GM12892 (cell line): ENCODE results near the gene SCART1.

Experiments used
- POLR2A ChIP-seq: IDR thresholded peaks from 2 replicates; pipeline ENCODE4 v1.6.1; 2011; ENCODE audit warnings: low read depth, low read length, control low read depth
- POLR2AphosphoS5 ChIP-seq: IDR thresholded peaks from 2 replicates; pipeline ENCODE4 v1.6.1; 2011; ENCODE audit warnings: low read depth, low read length, control low read depth
- TAF1 ChIP-seq: IDR thresholded peaks from 2 replicates; pipeline ENCODE4 v1.6.1; 2011; ENCODE audit warnings: low read depth, mild to moderate bottlenecking, control low read depth, low read length, borderline replicate concordance

DNA sequence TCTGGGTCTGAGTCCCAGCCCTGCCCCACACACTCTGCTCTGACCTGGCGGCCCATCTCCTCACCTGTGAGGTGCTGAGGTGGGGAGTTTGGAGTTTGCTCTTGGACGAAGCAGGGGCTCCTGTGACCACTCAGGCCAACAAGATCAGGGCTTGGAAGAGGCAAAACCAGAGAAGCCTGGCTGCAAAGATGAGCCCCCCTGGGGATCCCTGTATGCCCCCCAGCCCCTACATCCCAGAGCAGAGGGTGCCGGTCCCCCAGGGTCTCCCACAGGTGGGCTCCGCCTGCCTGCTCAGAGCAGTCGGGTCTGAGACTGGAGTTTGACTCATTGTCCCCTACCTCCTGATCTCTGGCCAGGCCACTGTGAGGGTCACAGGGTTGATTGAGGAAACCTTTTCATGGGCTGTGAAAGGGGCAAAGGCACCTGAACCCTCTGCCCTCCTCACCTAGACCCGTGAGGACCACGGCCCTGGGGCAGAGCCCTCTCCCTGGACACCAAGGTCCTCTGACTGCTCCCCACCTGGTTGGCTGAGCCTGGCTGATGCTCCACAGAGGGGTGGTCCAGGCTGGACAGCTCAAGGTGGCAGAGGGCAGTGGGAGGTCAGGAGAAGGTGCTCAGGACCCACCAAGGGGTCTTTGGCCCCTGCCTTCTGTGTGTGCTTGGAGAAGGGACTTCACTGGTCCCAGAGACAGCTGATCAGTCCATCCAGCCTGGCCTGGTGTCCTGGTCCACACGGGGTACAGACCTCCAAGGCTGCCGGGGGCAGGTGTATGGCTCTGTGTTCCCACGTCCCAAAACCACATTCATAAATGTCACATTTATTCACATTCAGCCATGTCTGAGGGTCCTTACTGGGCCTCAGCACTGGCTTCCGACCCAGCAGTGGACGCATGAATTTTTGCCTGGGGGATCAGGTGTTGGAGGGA is 9.1 kb upstream of the SCART1 start:
- no peak for TF ChIP-seq POLR2A
- no peak for TF ChIP-seq POLR2AphosphoS5
- no peak for TF ChIP-seq TAF1
